Calu3 (cell line): ENCODE measurements around the gene ZNF586. TPM values are rescaled to one million over a fixed set of nuclear protein-coding genes. Genes with fewer than 3 reads are reported as not detected.

Experiments used
- BruUV-seq: library from RNA; stranded (reverse); fragments of 400-500 nt; replicated peaks from 2 replicates; lab custom pipeline; 2021; lab: Mats Ljungman, UMichigan
- CTCF ChIA-PET: fragments of 300-600 bp; sonication (Branson Sonifier 250); formaldehyde crosslinking; loops from one replicate; lab custom pipeline; 2022; ENCODE audit warnings: antibody characterized with exemption; lab: Charles Lee
- DNase-seq: peaks from one replicate; pipeline ENCODE4 v3.0.0; 2022
- H3K27ac Mint-ChIP-seq: one replicate; pipeline ENCODE4 v1.8.0; 2022; ENCODE audit warnings: mixed read lengths; ENCODE audit not compliant: unreplicated experiment
- H3K27me3 Mint-ChIP-seq: one replicate; pipeline ENCODE4 v1.8.0; 2022; ENCODE audit warnings: mixed read lengths; ENCODE audit not compliant: unreplicated experiment
- H3K36me3 Mint-ChIP-seq: one replicate; pipeline ENCODE4 v1.8.0; 2022; ENCODE audit warnings: mild to moderate bottlenecking, moderate library complexity, mixed read lengths; ENCODE audit not compliant: insufficient read depth, unreplicated experiment
- H3K4me1 Mint-ChIP-seq: one replicate; pipeline ENCODE4 v1.8.0; 2022; ENCODE audit warnings: mild to moderate bottlenecking, low read depth, mixed read lengths; ENCODE audit not compliant: unreplicated experiment
- H3K4me3 Mint-ChIP-seq: one replicate; pipeline ENCODE4 v1.8.0; 2022; ENCODE audit warnings: mild to moderate bottlenecking, low read depth, moderate library complexity, mixed read lengths; ENCODE audit not compliant: unreplicated experiment
- H3K9me3 Mint-ChIP-seq: one replicate; pipeline ENCODE4 v1.8.0; 2022; ENCODE audit warnings: low read depth, mixed read lengths; ENCODE audit not compliant: unreplicated experiment
- CTCF ChIP-seq: fragments of 200-600 bp; IDR thresholded peaks from one replicate; pipeline ENCODE4 v1.8.0; 2022; ENCODE audit warnings: antibody characterized with exemption; ENCODE audit not compliant: unreplicated experiment
- intact Hi-C: fragments of 100-400 bp; cut with micrococcal nuclease; formaldehyde crosslinking; loops from one replicate; pipeline ENCODE4 v1.10.0; 2022; ENCODE audit not compliant: unreplicated experiment
- total RNA-seq: library from RNA; stranded (reverse); gene quantifications from 2 replicates; pipeline ENCODE4 v1.2.3, GENCODE V29; 2022

The ZNF586 gene
- total RNA-seq, 1 experiment from 2014 or later: 22.9 TPM

- Mint-ChIP-seq H3K4me3 (no peak overlapping the region), H3K27me3 (no peaks in the 10 kb centered on the region), H3K27ac (no peak overlapping the region), H3K4me1 (peaks cover 62% of the 10 kb centered on the region), H3K9me3 (peaks cover 7% of the 10 kb centered on the region), H3K36me3 (peaks cover 54% of the 10 kb centered on the region)
- TF ChIP-seq CTCF: no peak
- BruUV-seq: no TSS peak
- intact Hi-C loops: no loop called here
- CTCF ChIA-PET: no interaction called here
- no peak for DNase-seq
Measured at GRCh38 chr19:57825511-57825910, 56.0 kb downstream of the ZNF586 start.

- no peak for DNase-seq
- Mint-ChIP-seq H3K27me3 (no peaks in the 10 kb centered on the region), H3K27ac (peak overlapping the region; percentile 11), H3K9me3 (peaks cover 10% of the 10 kb centered on the region), H3K4me1 (peaks cover 28% of the 10 kb centered on the region), H3K4me3 (no peak overlapping the region), H3K36me3 (peaks cover 46% of the 10 kb centered on the region)
- no peak for TF ChIP-seq CTCF
- no TSS peak for BruUV-seq
- CTCF ChIA-PET: no interaction called here
- intact Hi-C loops: no loop called here
Measured at GRCh38 chr19:57829316-57829715, 59.8 kb downstream of the ZNF586 start.

GRCh38 chr19:57830071-57830602, 60.7 kb downstream of the ZNF586 start, which contains the start of gene ZNF587B:
Gene ZNF587B, plus strand, starts transcription at chr19:57830299. Its CDS starts 230 bp downstream, at chr19:57830529.
- intact Hi-C loops: no loop called here
- Mint-ChIP-seq H3K27me3 (no peaks in the 10 kb centered on the region), H3K4me3 (no peak within 1 kb of the TSS), H3K36me3 (peaks cover 46% of the 10 kb centered on the region), H3K27ac (peak within 1 kb of the TSS; percentile 11), H3K9me3 (peaks cover 10% of the 10 kb centered on the region), H3K4me1 (peaks cover 23% of the 10 kb centered on the region)
- no peak for TF ChIP-seq CTCF
- CTCF ChIA-PET: no interaction called here
- DNase-seq: no peak
- no TSS peak for BruUV-seq

Other genes starting within 250 kb of the ZNF586 start
- 6.4 and 7.1 TPM in 2 replicates for gene ZNF549, start 242.3 kb upstream of the ZNF586 start, total RNA-seq
- 18.6 and 22.4 TPM in 2 replicates for gene ZNF550, start 209.8 kb upstream of the ZNF586 start, total RNA-seq
- gene ZNF416, start 190.8 kb upstream of the ZNF586 start, total RNA-seq: 6.1 and 6.6 TPM in 2 replicates
- gene ZIK1, start 185.5 kb upstream of the ZNF586 start, total RNA-seq: not detected in 2 replicates
- gene ZNF530, start 169.8 kb upstream of the ZNF586 start, total RNA-seq: 8.2 and 10.4 TPM in 2 replicates
- 11.4 and 13.2 TPM in 2 replicates for gene ZNF134, start 155.4 kb upstream of the ZNF586 start, total RNA-seq
- gene ZNF211, start 136.5 kb upstream of the ZNF586 start, total RNA-seq: 10.2 and 11.0 TPM in 2 replicates
- not detected in 2 replicates for gene ZSCAN4, start 100.7 kb upstream of the ZNF586 start, total RNA-seq
- gene ZNF551, start 87.7 kb upstream of the ZNF586 start, total RNA-seq: 14.7 and 17.0 TPM in 2 replicates
- gene ZNF154, start 60.5 kb upstream of the ZNF586 start, total RNA-seq: not detected in 2 replicates
- gene ZNF671, start 42.1 kb upstream of the ZNF586 start, total RNA-seq: 1.8 and 2.1 TPM in 2 replicates
- 19.7 and 21.6 TPM in 2 replicates for gene ZNF776, start 22.9 kb upstream of the ZNF586 start, total RNA-seq
- gene ZNF552, start 45.2 kb downstream of the ZNF586 start, total RNA-seq: 24.0 and 24.8 TPM in 2 replicates
- gene ZNF587B, start 60.6 kb downstream of the ZNF586 start, total RNA-seq: 31.1 and 31.6 TPM in 2 replicates
- gene ZNF587, start 80.2 kb downstream of the ZNF586 start, total RNA-seq: 111 and 113 TPM in 2 replicates
- gene ZNF814, start 119.4 kb downstream of the ZNF586 start, total RNA-seq: 6.8 and 8.7 TPM in 2 replicates
- 14.9 and 17.2 TPM in 2 replicates for gene ZNF417, start 146.9 kb downstream of the ZNF586 start, total RNA-seq
- gene ZNF418, start 165.7 kb downstream of the ZNF586 start, total RNA-seq: 2.1 and 2.3 TPM in 2 replicates
- gene ZNF256, start 178.0 kb downstream of the ZNF586 start, total RNA-seq: 7.1 TPM in 2 replicates
- 2.5 and 2.7 TPM in 2 replicates for gene C19orf18, start 204.9 kb downstream of the ZNF586 start, total RNA-seq
- gene ZNF606, start 233.1 kb downstream of the ZNF586 start, total RNA-seq: 23.5 and 24.8 TPM in 2 replicates